ENCODE measurements around the gene RFX3. TPM values are rescaled to one million over a fixed set of nuclear protein-coding genes. Genes with fewer than 3 reads are reported as not detected.

RFX3 gene
- total and polyA plus RNA-seq, 2 of the 13 experiments (the other 11 are each of a cell fraction or from before 2014, with no cell fraction given): 2.7 to 5.3 TPM

- ATAC-seq (no peak), FAIRE-seq (no peak), DNase-seq (ENCODE audit: low spot score) (no peak)
- no peaks in the 10 kb centered on the region for H3K9me3 ChIP-seq (ENCODE audit: low read length)
- H2AFZ ChIP-seq (ENCODE audit: low read length): no peak overlapping the region
- H3K36me3 ChIP-seq (replicated peaks in 1 of 2; ENCODE audit: control insufficient read depth in 1 of 2, insufficient read depth in 2 of 2, low read length in 2 of 2): no peaks in the 10 kb centered on the region
- no peaks in the 10 kb centered on the region for H3K4me1 ChIP-seq (ENCODE audit: insufficient read depth, low read length)
- no peaks in the 10 kb centered on the region for H3K27me3 ChIP-seq (ENCODE audit: control insufficient read depth in 1 of 2, insufficient read depth in 2 of 2, low read length in 2 of 2)
- ChIA-PET POLR2A (no interaction called here), CTCF (ENCODE audit: low intra/inter-chr PET ratio, low total read pairs) (no interaction called here)
- 86% methylated on average over 2 of the region's 2 CpGs for WGBS (ENCODE audit: low lambda C conversion rate)
- in situ Hi-C loops (cut with HindIII; ENCODE audit: extremely low pct_ligation_motif_present, low pct_unique_long_range_greater_than_20kb) (no loop called here), intact Hi-C loops (cut with micrococcal nuclease; ENCODE audit: unreplicated experiment) (no loop called here)
- no peak overlapping the region for H3K27ac ChIP-seq (ENCODE audit: extremely low read length, insufficient read depth, low read length)
- BruUV-seq (replicated peaks): no TSS peak
- no peak overlapping the region for H3K4me2 ChIP-seq (ENCODE audit: low read depth, low read length)
- H3K4me3 ChIP-seq (replicated peaks in 1 of 3; ENCODE audit: insufficient read depth in 1 of 3, low read depth in 2 of 3, low read length in 3 of 3): no peak overlapping the region
- H4K20me1 ChIP-seq (ENCODE audit: insufficient read depth, low read length): no peaks in the 10 kb centered on the region
- no peaks in the 10 kb centered on the region for H3K79me2 ChIP-seq (ENCODE audit: insufficient read depth, low read length)
- H3K9ac ChIP-seq (ENCODE audit: insufficient read depth, low read depth, low read length): no peak overlapping the region
- TF ChIP-seq RAD51 (IDR thresholded peaks at IDR 0.05; ENCODE audit: borderline replicate concordance): no peak
- TF ChIP-seq FOXP1 (IDR thresholded peaks at IDR 0.05): no peak
- TF ChIP-seq FOXP1 (CRISPR knock-in tag; IDR thresholded peaks at IDR 0.05): no peak
- no peak for TF ChIP-seq USF2 (IDR thresholded peaks at IDR 0.05; ENCODE audit: low read depth, low read length)
- no peak for TF ChIP-seq USF2 (CRISPR knock-in tag; IDR thresholded peaks at IDR 0.05; ENCODE audit: borderline replicate concordance)
- TF ChIP-seq RBM39 (IDR thresholded peaks at IDR 0.05; ENCODE audit: low read depth, low read length, poor library complexity, severe bottlenecking): no peak
- no peak for TF ChIP-seq NFIC (IDR thresholded peaks at IDR 0.05; ENCODE audit: low read length)
- TF ChIP-seq ZNF263 (CRISPR knock-in tag; IDR thresholded peaks at IDR 0.05): no peak
- no peak for TF ChIP-seq ZBTB49 (CRISPR knock-in tag; IDR thresholded peaks at IDR 0.05; ENCODE audit: borderline replicate concordance)
- no peak for TF ChIP-seq ZNF276 (CRISPR knock-in tag; IDR thresholded peaks at IDR 0.05; ENCODE audit: low read depth)
- no peak for TF ChIP-seq TARDBP (CRISPR knock-in tag; IDR thresholded peaks at IDR 0.05)
These were observed 158.6 kb downstream of the RFX3 start for GRCh38 chr9:3367185-3367584.

Data from HepG2 (cell line).